ENCODE measurements around the gene FAAH. TPM values are rescaled to one million over a fixed set of nuclear protein-coding genes. Genes with fewer than 3 reads are reported as not detected.

The FAAH gene
- total RNA-seq, 1 experiment from 2014 or later: not detected

GRCh38 chr1:46380508-46380907, 13.6 kb upstream of the FAAH start:
- Histone ChIP-seq H3K9ac (ENCODE audit: low read length) (no peak overlapping the region), H3K79me2 (ENCODE audit: low read length) (no peaks in the 10 kb centered on the region), H2AFZ (ENCODE audit: low read length) (no peak overlapping the region), H3K27ac (ENCODE audit: low read length) (no peak overlapping the region), H3K27me3 (ENCODE audit: low read length) (no peaks in the 10 kb centered on the region), H3K36me3 (ENCODE audit: insufficient read depth, low read length) (no peaks in the 10 kb centered on the region), H3K9me2 (replicated peaks; ENCODE audit: insufficient read depth, low read length) (no peaks in the 10 kb centered on the region), H3K4me3 (ENCODE audit: low read length) (no peak overlapping the region), H4K20me1 (ENCODE audit: insufficient read depth, low read depth, low read length) (no peaks in the 10 kb centered on the region), H3K4me2 (ENCODE audit: low read depth, low read length, poor library complexity, severe bottlenecking) (no peak overlapping the region), H3K9me3 (ENCODE audit: low read length) (no peaks in the 10 kb centered on the region), H3K4me1 (ENCODE audit: low read length) (no peaks in the 10 kb centered on the region)
- DNase-seq: no peak

DNA sequence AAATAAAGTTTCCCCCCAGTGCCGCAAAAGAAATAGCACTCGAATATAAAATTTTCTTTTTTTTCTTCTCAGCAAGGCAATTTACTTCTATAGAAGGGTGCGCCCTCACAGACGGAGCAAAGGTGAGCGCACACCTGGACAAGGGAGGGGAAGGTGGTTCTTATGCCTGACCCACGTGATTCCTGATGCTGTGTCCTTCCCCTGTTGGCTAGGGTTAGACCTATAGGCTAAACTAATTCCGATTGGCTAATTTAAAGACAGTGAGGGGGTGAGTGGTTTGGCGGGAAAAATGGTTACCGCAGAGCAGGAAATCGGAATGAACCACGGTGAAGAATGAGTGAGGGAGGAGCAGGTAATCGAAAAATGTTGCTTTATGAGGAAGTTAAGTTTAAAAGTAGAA, 607 bp upstream of the FAAH start:
- Histone ChIP-seq H3K4me3 (ENCODE audit: low read length) (no peak overlapping the region), H3K79me2 (ENCODE audit: low read length) (no peaks in the 10 kb centered on the region), H3K36me3 (ENCODE audit: insufficient read depth, low read length) (no peaks in the 10 kb centered on the region), H3K9ac (ENCODE audit: low read length) (no peak overlapping the region), H3K27me3 (ENCODE audit: low read length) (no peaks in the 10 kb centered on the region), H3K4me1 (ENCODE audit: low read length) (no peaks in the 10 kb centered on the region), H3K27ac (ENCODE audit: low read length) (no peak overlapping the region), H3K9me2 (replicated peaks; ENCODE audit: insufficient read depth, low read length) (no peaks in the 10 kb centered on the region), H3K9me3 (ENCODE audit: low read length) (no peaks in the 10 kb centered on the region), H4K20me1 (ENCODE audit: insufficient read depth, low read depth, low read length) (no peaks in the 10 kb centered on the region), H2AFZ (ENCODE audit: low read length) (no peak overlapping the region), H3K4me2 (ENCODE audit: low read depth, low read length, poor library complexity, severe bottlenecking) (no peak overlapping the region)
- DNase-seq: no peak

DNA sequence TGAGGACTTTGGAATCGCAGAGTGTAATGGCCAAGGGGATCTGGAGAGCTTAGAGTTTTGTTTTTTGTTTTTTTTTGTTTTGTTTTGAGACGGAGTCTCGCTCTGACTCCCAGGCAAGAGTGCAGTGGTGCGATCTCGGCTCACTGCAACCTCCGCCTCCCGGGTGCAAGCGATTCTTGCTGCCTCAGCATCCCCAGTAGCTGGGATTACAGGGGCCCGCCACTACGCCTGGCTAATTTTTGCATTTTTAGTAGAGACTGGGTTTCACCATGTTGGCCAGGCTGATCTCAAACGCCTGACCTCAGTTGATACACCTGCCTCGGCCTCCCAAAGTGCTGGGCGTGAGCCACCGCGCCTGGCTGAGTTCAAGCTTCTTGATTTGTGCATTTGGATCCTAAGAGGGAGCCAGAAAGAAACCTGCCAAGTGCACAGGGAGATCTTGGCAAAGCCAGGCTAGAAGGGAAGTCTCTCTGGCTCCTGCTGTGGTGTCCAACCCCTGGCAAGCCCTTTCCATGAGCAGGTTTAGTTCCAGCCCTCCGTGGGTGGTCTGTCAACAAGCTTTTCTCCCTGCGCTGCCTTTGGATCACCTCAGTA, 852 bp downstream of the FAAH start:
- Histone ChIP-seq H3K9me2 (replicated peaks; ENCODE audit: insufficient read depth, low read length) (no peaks in the 10 kb centered on the region), H3K4me3 (ENCODE audit: low read length) (no peak overlapping the region), H3K27ac (ENCODE audit: low read length) (no peak overlapping the region), H4K20me1 (ENCODE audit: insufficient read depth, low read depth, low read length) (no peaks in the 10 kb centered on the region), H3K27me3 (ENCODE audit: low read length) (no peaks in the 10 kb centered on the region), H3K4me2 (ENCODE audit: low read depth, low read length, poor library complexity, severe bottlenecking) (no peak overlapping the region), H3K9me3 (ENCODE audit: low read length) (no peaks in the 10 kb centered on the region), H2AFZ (ENCODE audit: low read length) (no peak overlapping the region), H3K36me3 (ENCODE audit: insufficient read depth, low read length) (no peaks in the 10 kb centered on the region), H3K9ac (ENCODE audit: low read length) (no peak overlapping the region), H3K79me2 (ENCODE audit: low read length) (no peaks in the 10 kb centered on the region), H3K4me1 (ENCODE audit: low read length) (no peaks in the 10 kb centered on the region)
- DNase-seq: no peak

- H2AFZ ChIP-seq (ENCODE audit: low read length): no peak overlapping the region
- no peaks in the 10 kb centered on the region for H3K27me3 ChIP-seq (ENCODE audit: low read length)
- no peaks in the 10 kb centered on the region for H3K79me2 ChIP-seq (ENCODE audit: low read length)
- no peak overlapping the region for H3K4me2 ChIP-seq (ENCODE audit: low read depth, low read length, poor library complexity, severe bottlenecking)
- no peak overlapping the region for H3K9ac ChIP-seq (ENCODE audit: low read length)
- no peaks in the 10 kb centered on the region for H3K9me2 ChIP-seq (replicated peaks; ENCODE audit: insufficient read depth, low read length)
- H3K4me1 ChIP-seq (ENCODE audit: low read length): no peaks in the 10 kb centered on the region
- no peak for DNase-seq
- no peaks in the 10 kb centered on the region for H4K20me1 ChIP-seq (ENCODE audit: insufficient read depth, low read depth, low read length)
- no peak overlapping the region for H3K4me3 ChIP-seq (ENCODE audit: low read length)
- no peaks in the 10 kb centered on the region for H3K36me3 ChIP-seq (ENCODE audit: insufficient read depth, low read length)
- no peak overlapping the region for H3K27ac ChIP-seq (ENCODE audit: low read length)
- H3K9me3 ChIP-seq (ENCODE audit: low read length): no peaks in the 10 kb centered on the region
These were observed 2.6 kb downstream of the FAAH start for GRCh38 chr1:46396441-46397398.

- H3K9ac ChIP-seq (ENCODE audit: low read length): no peak overlapping the region
- no peak for DNase-seq
- H4K20me1 ChIP-seq (ENCODE audit: insufficient read depth, low read depth, low read length): no peaks in the 10 kb centered on the region
- H3K36me3 ChIP-seq (ENCODE audit: insufficient read depth, low read length): no peaks in the 10 kb centered on the region
- no peak overlapping the region for H3K27ac ChIP-seq (ENCODE audit: low read length)
- no peak overlapping the region for H3K4me3 ChIP-seq (ENCODE audit: low read length)
- no peaks in the 10 kb centered on the region for H3K4me1 ChIP-seq (ENCODE audit: low read length)
- H3K79me2 ChIP-seq (ENCODE audit: low read length): no peaks in the 10 kb centered on the region
- no peaks in the 10 kb centered on the region for H3K9me2 ChIP-seq (replicated peaks; ENCODE audit: insufficient read depth, low read length)
- no peaks in the 10 kb centered on the region for H3K9me3 ChIP-seq (ENCODE audit: low read length)
- H3K27me3 ChIP-seq (ENCODE audit: low read length): no peaks in the 10 kb centered on the region
- H2AFZ ChIP-seq (ENCODE audit: low read length): no peak overlapping the region
- H3K4me2 ChIP-seq (ENCODE audit: low read depth, low read length, poor library complexity, severe bottlenecking): no peak overlapping the region
These were observed 5.2 kb downstream of the FAAH start for GRCh38 chr1:46399307-46399706.

DNA sequence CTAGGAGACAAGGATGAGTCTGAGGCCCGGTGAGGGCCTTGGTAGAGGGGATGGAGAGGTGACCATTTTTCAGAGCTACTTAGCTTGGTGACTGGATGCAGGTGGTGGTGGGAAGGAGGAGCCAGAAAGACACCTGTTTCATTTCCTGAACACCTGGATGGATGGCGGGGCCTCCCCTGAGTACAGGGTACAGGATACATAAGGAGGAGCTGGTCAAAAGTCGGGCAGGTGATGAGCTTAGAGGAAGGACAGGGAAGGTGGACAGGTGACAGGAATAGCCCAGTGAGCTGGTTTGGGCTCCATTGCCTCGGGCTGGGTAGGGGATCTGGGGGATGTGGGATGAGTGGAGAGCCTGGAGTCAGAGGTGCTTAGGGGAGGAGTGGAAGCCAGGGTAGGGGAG, 6.3 kb downstream of the FAAH start:
- H3K9me2 ChIP-seq (replicated peaks; ENCODE audit: insufficient read depth, low read length): no peaks in the 10 kb centered on the region
- H3K9ac ChIP-seq (ENCODE audit: low read length): no peak overlapping the region
- no peaks in the 10 kb centered on the region for H3K79me2 ChIP-seq (ENCODE audit: low read length)
- H3K4me3 ChIP-seq (ENCODE audit: low read length): no peak overlapping the region
- H3K27me3 ChIP-seq (ENCODE audit: low read length): no peaks in the 10 kb centered on the region
- no peaks in the 10 kb centered on the region for H4K20me1 ChIP-seq (ENCODE audit: insufficient read depth, low read depth, low read length)
- H3K27ac ChIP-seq (ENCODE audit: low read length): no peak overlapping the region
- H3K36me3 ChIP-seq (ENCODE audit: insufficient read depth, low read length): no peaks in the 10 kb centered on the region
- no peak overlapping the region for H3K4me2 ChIP-seq (ENCODE audit: low read depth, low read length, poor library complexity, severe bottlenecking)
- H3K4me1 ChIP-seq (ENCODE audit: low read length): no peaks in the 10 kb centered on the region
- H2AFZ ChIP-seq (ENCODE audit: low read length): no peak overlapping the region
- no peaks in the 10 kb centered on the region for H3K9me3 ChIP-seq (ENCODE audit: low read length)
- DNase-seq: no peak

DNA sequence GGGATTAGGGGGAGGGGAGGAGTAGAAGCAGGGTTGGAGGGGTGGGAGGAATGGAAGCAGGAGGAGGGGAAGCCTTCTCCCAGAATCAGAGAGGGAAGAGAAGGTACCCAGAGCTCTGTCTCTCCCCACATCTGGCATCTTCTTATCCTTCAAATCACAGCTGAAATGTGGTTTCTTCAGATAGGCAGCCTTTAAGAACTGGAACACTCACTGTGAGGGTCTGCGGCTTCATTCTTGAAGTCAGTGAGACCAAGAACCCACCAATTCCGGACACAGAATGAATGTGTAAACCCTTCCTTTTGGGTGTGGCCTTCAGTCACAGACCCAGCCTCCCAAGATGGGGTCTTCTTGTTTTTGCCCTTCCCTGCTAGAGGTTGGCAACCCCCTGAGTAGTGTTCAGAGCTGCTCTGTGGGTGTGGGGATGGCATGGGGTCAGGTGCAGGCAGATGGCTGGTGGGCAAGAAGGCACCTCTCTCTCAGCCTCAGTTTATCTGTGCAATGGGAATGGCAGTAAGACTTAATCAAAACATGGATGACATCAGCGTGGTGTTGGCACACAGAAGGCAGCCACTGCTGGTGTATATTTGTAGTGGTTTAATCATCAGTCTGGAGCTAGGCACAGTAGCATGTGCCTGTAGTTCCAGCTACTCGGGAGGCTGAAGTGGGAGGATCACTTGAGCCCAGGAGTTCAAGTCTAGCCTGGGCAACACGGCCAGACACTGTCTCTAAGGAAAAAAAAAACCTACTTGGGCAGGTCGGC, 7.2 kb downstream of the FAAH start:
- H3K4me2 ChIP-seq (ENCODE audit: low read depth, low read length, poor library complexity, severe bottlenecking): no peak overlapping the region
- H2AFZ ChIP-seq (ENCODE audit: low read length): no peak overlapping the region

GRCh38 chr1:46401964-46402626, 8.0 kb downstream of the FAAH start:
- no peak overlapping the region for H3K4me2 ChIP-seq (ENCODE audit: low read depth, low read length, poor library complexity, severe bottlenecking)
- no peaks in the 10 kb centered on the region for H4K20me1 ChIP-seq (ENCODE audit: insufficient read depth, low read depth, low read length)
- no peaks in the 10 kb centered on the region for H3K9me2 ChIP-seq (replicated peaks; ENCODE audit: insufficient read depth, low read length)
- DNase-seq: no peak
- H3K4me3 ChIP-seq (ENCODE audit: low read length): no peak overlapping the region
- H2AFZ ChIP-seq (ENCODE audit: low read length): no peak overlapping the region
- H3K27ac ChIP-seq (ENCODE audit: low read length): no peak overlapping the region
- no peaks in the 10 kb centered on the region for H3K27me3 ChIP-seq (ENCODE audit: low read length)
- H3K9me3 ChIP-seq (ENCODE audit: low read length): no peaks in the 10 kb centered on the region
- H3K9ac ChIP-seq (ENCODE audit: low read length): no peak overlapping the region
- no peaks in the 10 kb centered on the region for H3K36me3 ChIP-seq (ENCODE audit: insufficient read depth, low read length)
- no peaks in the 10 kb centered on the region for H3K4me1 ChIP-seq (ENCODE audit: low read length)
- no peaks in the 10 kb centered on the region for H3K79me2 ChIP-seq (ENCODE audit: low read length)

More for the DNA sequence above, 7.2 kb downstream of the FAAH start:
- H3K27ac ChIP-seq (ENCODE audit: low read length): no peak overlapping the region
- H3K9me3 ChIP-seq (ENCODE audit: low read length): no peaks in the 10 kb centered on the region
- no peaks in the 10 kb centered on the region for H3K36me3 ChIP-seq (ENCODE audit: insufficient read depth, low read length)
- no peak overlapping the region for H3K9ac ChIP-seq (ENCODE audit: low read length)
- no peaks in the 10 kb centered on the region for H3K27me3 ChIP-seq (ENCODE audit: low read length)
- no peak overlapping the region for H3K4me3 ChIP-seq (ENCODE audit: low read length)
- DNase-seq: no peak
- H4K20me1 ChIP-seq (ENCODE audit: insufficient read depth, low read depth, low read length): no peaks in the 10 kb centered on the region
- H3K79me2 ChIP-seq (ENCODE audit: low read length): no peaks in the 10 kb centered on the region
- no peaks in the 10 kb centered on the region for H3K9me2 ChIP-seq (replicated peaks; ENCODE audit: insufficient read depth, low read length)
- no peaks in the 10 kb centered on the region for H3K4me1 ChIP-seq (ENCODE audit: low read length)

Data from Karpas-422 (cell line).